Body of pancreas (tissue), 4 donors: ENCODE data around the gene CPT1B.

Experiments used
- CTCF ChIP-seq, 7 experiments: fragments of 450-650 bp in 4 of 7; fragments of 200-600 bp in 3 of 7; sonication (generic) in 3 of 7; IDR thresholded peaks; one replicate each; pipeline ENCODE4 v1.5.1; 2016 to 2019; ENCODE audit warnings: antibody characterized with exemption in 7 of 7
- POLR2A ChIP-seq, 3 donors: fragments of 450-650 bp; IDR thresholded peaks; one replicate each; pipeline ENCODE4 v1.6.1; 2016; ENCODE audit warnings: antibody characterized with exemption in 3 of 3, mild to moderate bottlenecking in 2 of 3

DNA sequence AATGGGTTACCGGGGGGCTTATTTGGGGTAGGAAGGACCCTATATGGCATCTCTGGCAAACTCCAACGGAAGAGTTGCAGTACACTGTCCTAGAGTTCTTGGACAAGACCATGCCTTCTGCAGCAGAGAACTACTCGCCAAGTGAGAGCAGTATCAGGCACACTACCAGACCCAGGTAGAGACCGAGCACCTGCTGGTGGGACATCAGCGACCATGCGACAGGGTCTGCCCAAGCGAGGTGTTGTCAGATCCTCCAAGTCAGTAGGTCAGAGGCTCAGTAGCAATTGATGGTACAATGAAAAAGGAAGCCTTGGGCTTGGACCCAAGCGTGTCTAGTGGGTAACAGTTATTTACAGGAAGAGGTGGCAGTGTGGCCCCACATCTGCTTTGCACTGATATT lies 7.6 kb upstream of the CPT1B start:
- TF ChIP-seq CTCF (IDR thresholded peaks at IDR 0.05) (no peak), POLR2A (IDR thresholded peaks at IDR 0.05) (no peak)
